ENCODE measurements around the gene GPBP1L1. TPM values are rescaled to one million over a fixed set of nuclear protein-coding genes. Genes with fewer than 3 reads are reported as not detected.
"Not testable (repeated sequence)": the region's sequence is repeated elsewhere in the genome, so short reads cannot be mapped to it uniquely, and the experiment has no call there.

GPBP1L1 gene
- total RNA-seq, 2 experiments from 2014 or later = 134 to 138 TPM

DNA sequence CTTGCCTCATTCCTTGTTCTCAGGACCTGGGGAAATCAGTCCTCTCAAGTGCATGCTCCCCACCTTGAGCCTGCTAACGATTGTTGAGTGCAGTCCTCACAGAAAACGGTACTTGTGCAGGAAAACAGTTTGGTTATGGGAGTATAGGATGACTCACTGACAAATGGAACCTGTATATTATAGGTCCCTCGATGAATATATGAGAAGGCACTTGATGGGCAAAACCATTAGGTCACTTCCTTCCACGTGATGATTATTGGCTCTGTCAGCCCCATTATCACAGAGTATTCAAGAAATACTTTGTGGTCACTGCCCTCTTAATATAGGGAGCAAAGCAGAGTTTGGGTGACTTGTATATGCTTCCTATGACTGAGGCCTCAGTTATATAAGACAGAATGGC lies 68.7 kb downstream of the GPBP1L1 start:
- H3K9me3 Mint-ChIP-seq = no peaks in the 10 kb centered on the region
- H3K27me3 Mint-ChIP-seq = no peaks in the 10 kb centered on the region
- POLR2A ChIA-PET = no interaction called here
- no peak for DNase-seq
- H3K4me1 Mint-ChIP-seq = no peaks in the 10 kb centered on the region
- ATAC-seq (ENCODE audit: low read depth) = no peak
- no peak overlapping the region for H3K4me3 Mint-ChIP-seq
- no peak overlapping the region for H3K27ac Mint-ChIP-seq
- peaks cover 33% of the 10 kb centered on the region for H3K36me3 Mint-ChIP-seq

DNA sequence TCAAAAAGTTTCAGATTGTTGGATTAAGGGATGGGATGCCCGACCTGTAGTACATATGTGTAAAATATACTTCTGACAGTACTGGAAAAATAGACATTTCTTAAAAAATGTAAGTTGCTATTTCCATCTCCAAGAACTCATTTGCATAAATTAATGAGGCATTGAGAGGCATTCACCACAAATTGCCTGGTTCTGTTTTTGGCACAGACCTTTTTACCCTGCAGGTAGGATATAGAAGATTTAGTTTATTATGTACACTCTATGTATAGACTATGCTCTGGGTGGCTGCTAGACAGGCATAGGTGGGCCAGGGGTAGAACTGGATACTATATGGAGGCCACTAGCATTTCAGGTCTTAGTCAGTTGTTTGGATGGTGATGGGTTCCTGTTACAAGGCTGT lies 70.4 kb downstream of the GPBP1L1 start:
- no peaks in the 10 kb centered on the region for H3K9me3 Mint-ChIP-seq
- peaks cover 39% of the 10 kb centered on the region for H3K36me3 Mint-ChIP-seq
- no peaks in the 10 kb centered on the region for H3K27me3 Mint-ChIP-seq
- no peak for DNase-seq
- POLR2A ChIA-PET = no interaction called here
- H3K4me1 Mint-ChIP-seq = no peaks in the 10 kb centered on the region
- H3K4me3 Mint-ChIP-seq = no peak overlapping the region
- no peak overlapping the region for H3K27ac Mint-ChIP-seq
- ATAC-seq (ENCODE audit: low read depth) = no peak

DNA sequence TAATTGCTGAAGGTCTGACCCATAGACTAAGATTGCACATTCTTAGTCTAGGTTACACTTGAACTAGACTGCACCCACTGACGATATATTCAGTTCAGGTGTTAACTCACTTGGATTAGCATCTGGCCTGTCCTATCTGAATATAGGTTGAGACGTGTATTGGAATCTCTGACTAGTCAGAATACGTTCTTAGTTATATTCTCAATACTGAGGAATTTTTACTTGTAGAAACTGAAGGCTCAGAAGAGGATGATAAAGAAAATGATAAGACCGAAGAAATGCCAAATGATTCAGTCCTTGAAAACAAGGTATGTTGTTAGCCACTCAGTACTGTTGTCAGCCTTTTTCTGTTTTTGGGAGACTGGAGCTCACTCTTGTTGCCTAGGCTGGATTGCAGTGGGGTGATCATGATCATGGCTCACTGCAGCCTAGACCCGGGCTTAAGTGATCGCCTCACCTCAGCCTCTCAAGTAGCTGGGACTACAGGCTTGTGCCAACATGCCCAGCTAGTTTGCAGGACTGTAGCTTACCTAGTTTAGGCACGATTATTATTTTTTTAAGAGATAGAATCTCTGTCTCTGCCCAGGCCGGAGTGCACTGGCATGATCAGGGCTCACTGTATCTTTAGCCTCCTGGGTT lies 73.3 kb downstream of the GPBP1L1 start:
- no peak for DNase-seq
- POLR2A ChIA-PET = no interaction called here
- Mint-ChIP-seq H3K4me3 (no peak overlapping the region), H3K36me3 (peaks cover 48% of the 10 kb centered on the region), H3K27ac (no peak overlapping the region), H3K4me1 (peaks cover 2% of the 10 kb centered on the region), H3K9me3 (no peaks in the 10 kb centered on the region), H3K27me3 (no peaks in the 10 kb centered on the region)
- no peak for ATAC-seq (ENCODE audit: low read depth)

DNA sequence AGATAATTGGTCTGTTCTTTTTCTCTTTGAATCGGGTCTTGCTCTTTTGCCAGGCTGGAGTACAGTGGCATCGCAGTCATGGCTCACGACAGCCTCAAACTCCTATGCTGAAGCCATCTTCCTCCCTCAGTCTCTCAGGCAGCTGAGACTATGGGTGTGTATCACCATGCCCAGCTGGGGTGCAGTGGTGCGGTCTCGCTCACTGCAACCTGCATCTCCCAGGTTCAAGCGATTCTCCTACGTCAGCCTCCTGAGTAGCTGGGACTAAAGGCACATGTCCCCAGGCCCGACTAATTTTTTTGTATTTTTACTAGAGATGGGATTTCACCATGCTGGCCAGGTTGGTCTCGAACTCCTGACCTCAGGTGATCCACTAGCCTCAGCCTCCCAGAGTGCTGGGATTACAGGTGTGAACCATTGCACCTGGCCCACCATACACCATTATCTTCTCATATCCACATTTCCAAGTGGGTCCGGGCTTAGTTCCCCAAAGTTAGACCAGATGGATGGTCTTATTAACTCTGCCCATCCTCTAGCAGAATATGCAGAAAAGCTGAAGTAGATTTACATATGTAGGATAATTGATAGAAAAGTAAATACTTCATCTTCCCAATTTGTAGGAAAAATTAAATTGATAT lies 75.6 kb downstream of the GPBP1L1 start:
- ATAC-seq (ENCODE audit: low read depth) (no peak), DNase-seq (no peak)
- POLR2A ChIA-PET = no interaction called here
- Mint-ChIP-seq H3K36me3 (peaks cover 44% of the 10 kb centered on the region), H3K27me3 (no peaks in the 10 kb centered on the region), H3K4me1 (peaks cover 13% of the 10 kb centered on the region), H3K27ac (no peak overlapping the region), H3K4me3 (no peak overlapping the region), H3K9me3 (no peaks in the 10 kb centered on the region)

DNA sequence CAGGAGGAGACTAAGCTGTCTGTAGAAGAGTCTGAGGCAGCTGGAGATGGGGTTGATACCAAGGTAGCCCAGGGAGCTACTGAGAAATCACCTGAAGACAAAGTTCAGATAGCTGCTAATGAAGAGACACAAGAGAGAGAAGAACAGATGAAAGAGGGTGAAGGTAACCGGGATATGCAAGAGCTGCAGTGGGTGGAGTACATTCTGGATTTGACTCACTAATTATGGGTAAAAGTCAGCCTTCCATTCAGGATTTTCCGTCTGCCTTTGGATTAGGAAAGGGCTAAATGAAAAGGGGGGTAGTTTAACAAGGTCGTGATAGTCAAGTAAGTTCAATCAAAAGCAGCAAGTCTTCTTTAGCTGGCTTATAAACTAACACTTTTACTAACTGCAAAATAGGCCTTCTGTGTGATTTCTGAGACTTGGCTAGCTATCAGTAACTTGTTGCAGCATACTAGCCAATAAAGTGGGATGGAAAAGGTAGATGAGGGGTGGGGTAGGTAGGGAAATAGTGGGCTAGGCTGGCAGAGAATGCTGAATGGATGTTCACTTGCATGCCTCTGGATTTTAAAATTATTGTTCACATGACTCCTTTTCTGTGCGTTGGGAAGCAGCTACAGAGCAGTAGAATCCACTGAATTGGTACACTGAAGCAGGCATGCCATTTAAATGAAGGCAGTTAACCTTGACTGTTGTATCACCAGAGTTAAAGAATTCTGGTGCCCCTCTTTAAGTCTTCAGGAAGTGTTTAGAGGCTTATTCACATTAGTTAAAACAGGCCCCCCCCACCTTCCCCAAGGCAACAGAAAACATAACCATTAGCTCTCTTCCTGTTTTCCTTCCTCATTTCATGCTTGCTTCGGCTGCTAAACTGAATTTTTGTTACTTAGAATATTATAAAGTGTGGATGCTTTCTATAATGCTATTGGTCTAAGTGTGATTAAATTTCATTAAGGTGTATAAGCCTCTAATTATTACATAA lies 77.9 kb downstream of the GPBP1L1 start:
- no peak for DNase-seq
- no peaks in the 10 kb centered on the region for H3K27me3 Mint-ChIP-seq
- no peaks in the 10 kb centered on the region for H3K9me3 Mint-ChIP-seq
- POLR2A ChIA-PET = interaction anchor here (0.5 kb wide), 1 partner anchor 713 kb away, joined by 3 read pairs; no protein-coding TSS in a partner anchor
- ATAC-seq (ENCODE audit: low read depth) = no peak
- peaks cover 39% of the 10 kb centered on the region for H3K36me3 Mint-ChIP-seq
- peaks cover 18% of the 10 kb centered on the region for H3K4me1 Mint-ChIP-seq
- H3K27ac Mint-ChIP-seq = peak overlapping the region; percentile 69
- H3K4me3 Mint-ChIP-seq = no peak overlapping the region

DNA sequence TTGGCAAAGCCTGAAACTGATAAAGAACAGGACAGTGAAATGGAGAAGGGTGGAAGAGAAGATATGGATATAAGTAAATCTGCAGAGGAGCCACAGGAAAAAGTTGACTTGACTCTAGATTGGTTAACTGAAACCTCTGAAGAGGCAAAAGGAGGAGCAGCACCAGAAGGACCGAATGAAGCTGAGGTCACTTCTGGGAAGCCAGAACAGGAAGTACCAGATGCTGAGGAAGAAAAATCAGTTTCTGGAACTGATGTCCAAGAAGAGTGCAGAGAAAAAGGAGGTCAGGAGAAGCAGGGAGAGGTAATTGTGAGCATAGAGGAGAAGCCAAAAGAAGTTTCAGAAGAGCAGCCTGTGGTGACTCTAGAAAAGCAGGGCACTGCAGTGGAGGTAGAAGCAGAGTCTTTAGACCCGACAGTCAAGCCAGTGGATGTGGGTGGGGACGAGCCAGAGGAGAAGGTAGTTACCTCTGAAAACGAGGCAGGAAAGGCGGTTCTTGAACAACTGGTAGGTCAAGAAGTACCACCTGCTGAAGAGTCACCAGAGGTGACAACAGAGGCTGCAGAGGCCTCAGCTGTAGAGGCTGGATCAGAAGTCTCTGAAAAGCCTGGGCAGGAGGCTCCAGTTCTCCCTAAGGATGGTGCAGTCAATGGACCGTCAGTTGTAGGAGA lies 78.8 kb downstream of the GPBP1L1 start:
- no peak overlapping the region for H3K4me3 Mint-ChIP-seq
- H3K4me1 Mint-ChIP-seq = peaks cover 18% of the 10 kb centered on the region
- H3K36me3 Mint-ChIP-seq = peaks cover 36% of the 10 kb centered on the region
- DNase-seq (no peak), ATAC-seq (ENCODE audit: low read depth) (no peak)
- peak overlapping the region; percentile 69 for H3K27ac Mint-ChIP-seq
- H3K27me3 Mint-ChIP-seq = no peaks in the 10 kb centered on the region
- no peaks in the 10 kb centered on the region for H3K9me3 Mint-ChIP-seq
- POLR2A ChIA-PET = interaction anchor here (0.5 kb wide), 1 partner anchor 714 kb away, joined by 3 read pairs; no protein-coding TSS in a partner anchor

DNA sequence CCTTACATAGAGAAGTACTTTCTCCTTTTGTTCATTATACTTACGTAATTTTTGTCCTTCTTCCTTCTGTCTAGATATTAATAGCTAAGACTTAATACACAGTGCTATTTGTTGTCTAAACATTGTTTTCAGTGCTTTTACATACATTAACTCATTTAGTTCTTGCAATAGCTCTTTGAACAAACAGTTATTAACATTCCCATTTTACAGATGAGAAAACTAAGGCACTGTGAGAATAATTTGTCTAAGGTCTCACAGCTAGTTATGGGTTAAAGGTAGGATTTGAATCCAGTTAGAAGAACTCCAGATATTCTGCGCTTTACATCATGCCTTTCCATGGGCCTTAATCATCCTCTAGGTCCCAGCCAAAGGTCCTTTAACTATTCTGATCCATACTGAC lies 82.1 kb downstream of the GPBP1L1 start:
- peaks cover 29% of the 10 kb centered on the region for H3K4me1 Mint-ChIP-seq
- peaks cover 26% of the 10 kb centered on the region for H3K36me3 Mint-ChIP-seq
- no peaks in the 10 kb centered on the region for H3K9me3 Mint-ChIP-seq
- H3K27me3 Mint-ChIP-seq = no peaks in the 10 kb centered on the region
- no peak overlapping the region for H3K4me3 Mint-ChIP-seq
- DNase-seq (no peak), ATAC-seq (ENCODE audit: low read depth) (no peak)
- POLR2A ChIA-PET = no interaction called here
- no peak overlapping the region for H3K27ac Mint-ChIP-seq

DNA sequence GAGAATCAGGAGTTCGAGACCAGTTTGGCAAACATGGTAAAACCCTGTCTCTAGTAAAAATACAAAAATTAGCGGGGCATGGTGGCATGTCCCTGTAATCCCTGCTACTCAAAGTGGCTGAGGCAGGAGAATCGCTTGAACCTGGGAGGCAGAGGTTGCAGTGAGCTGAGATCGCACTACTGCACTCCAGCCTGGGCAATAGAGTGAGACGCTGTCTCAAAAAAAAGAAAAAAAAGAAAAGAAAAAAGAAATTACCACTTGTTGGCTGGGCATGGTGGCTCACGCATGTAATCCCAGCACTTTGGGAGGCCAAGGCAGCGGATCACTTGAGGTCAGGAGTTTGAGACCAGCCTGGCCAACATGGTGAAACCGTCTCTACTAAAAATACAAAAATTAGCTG lies 89.6 kb downstream of the GPBP1L1 start:
- POLR2A ChIA-PET; H3K27ac Mint-ChIP-seq; H3K4me3 Mint-ChIP-seq; DNase-seq; H3K27me3 Mint-ChIP-seq; H3K9me3 Mint-ChIP-seq; ATAC-seq (ENCODE audit: low read depth): not testable (repeated sequence)
- H3K4me1 Mint-ChIP-seq = peaks cover 15% of the 10 kb centered on the region
- peaks cover 27% of the 10 kb centered on the region for H3K36me3 Mint-ChIP-seq

DNA sequence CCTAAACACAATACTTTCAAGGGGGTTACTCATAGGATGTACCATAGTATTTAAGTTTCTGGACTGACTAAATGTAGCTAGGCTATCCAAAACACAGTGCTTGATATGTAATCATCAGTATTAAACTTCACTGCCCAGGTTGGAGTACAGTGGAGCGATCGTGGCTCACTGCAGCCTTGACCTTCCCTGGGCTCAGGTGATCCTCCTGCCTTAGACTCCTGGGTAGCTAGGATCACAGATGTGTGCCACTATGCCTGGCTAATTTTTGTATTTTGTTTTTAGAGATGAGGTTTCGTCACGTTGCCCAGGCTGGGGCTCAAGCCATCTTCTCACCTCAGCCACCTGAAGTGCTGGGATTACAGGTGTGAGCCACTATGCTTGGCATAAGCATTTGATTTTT lies 91.9 kb downstream of the GPBP1L1 start:
- H3K27ac Mint-ChIP-seq = no peak overlapping the region
- ATAC-seq (ENCODE audit: low read depth) (no peak), DNase-seq (no peak)
- H3K4me3 Mint-ChIP-seq = no peak overlapping the region
- peaks cover 14% of the 10 kb centered on the region for H3K4me1 Mint-ChIP-seq
- H3K27me3 Mint-ChIP-seq = no peaks in the 10 kb centered on the region
- H3K9me3 Mint-ChIP-seq = no peaks in the 10 kb centered on the region
- POLR2A ChIA-PET = interaction anchor here (0.7 kb wide), 1 partner anchor 73 kb away, joined by 3 read pairs; no protein-coding TSS in a partner anchor
- peaks cover 29% of the 10 kb centered on the region for H3K36me3 Mint-ChIP-seq

DNA sequence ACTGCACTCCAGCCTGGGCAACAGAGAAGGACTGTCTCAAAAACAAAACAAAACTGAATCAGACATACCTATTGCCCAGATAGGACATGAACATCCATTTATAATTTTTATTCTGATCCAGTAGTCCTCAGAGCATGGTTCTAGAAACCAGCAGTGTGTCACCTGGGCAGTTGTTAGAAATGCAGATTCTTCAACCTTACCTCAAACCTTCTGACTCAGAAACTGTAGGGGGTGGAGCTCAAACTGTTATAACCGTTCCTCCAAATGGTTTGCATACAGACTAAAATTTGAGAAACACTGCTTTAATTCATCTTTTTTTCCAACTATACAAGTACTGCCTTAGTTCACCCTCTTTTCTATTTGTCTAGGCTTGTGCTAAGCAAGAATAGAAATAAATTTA lies 96.5 kb downstream of the GPBP1L1 start:
- H3K4me3 Mint-ChIP-seq = no peak overlapping the region
- no peak overlapping the region for H3K27ac Mint-ChIP-seq
- H3K27me3 Mint-ChIP-seq = no peaks in the 10 kb centered on the region
- H3K9me3 Mint-ChIP-seq = no peaks in the 10 kb centered on the region
- POLR2A ChIA-PET = interaction anchor here (0.5 to 0.8 kb wide), 3 partner anchors 8 to 662 kb away, joined by 3 to 4 read pairs (median 3); partner anchors contain the start of gene PRDX1
- peaks cover 17% of the 10 kb centered on the region for H3K36me3 Mint-ChIP-seq
- H3K4me1 Mint-ChIP-seq = peaks cover 27% of the 10 kb centered on the region
- DNase-seq = no peak
- no peak for ATAC-seq (ENCODE audit: low read depth)

DNA sequence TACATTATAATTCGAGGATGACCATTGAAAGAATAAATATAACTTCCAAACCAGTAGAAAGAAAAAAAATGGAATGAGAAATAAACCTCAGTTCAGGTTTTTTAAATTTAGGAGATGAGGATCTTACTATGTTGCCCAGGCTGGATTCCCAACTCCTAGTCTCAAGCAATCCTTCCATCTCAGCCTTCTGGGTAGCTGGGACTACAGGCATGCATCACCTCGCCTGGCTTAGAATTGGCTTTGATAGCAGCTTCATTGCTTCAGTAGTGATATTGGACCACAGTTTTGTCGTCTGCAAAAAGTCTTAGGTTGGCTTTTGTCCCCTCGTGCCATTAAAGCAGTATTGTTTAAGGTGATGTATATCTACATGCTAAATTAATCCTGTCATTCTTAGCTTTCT lies 99.6 kb downstream of the GPBP1L1 start:
- Mint-ChIP-seq H3K4me3 (peak overlapping the region; percentile 93), H3K4me1 (peaks cover 31% of the 10 kb centered on the region), H3K27ac (peak overlapping the region; percentile 78), H3K27me3 (no peaks in the 10 kb centered on the region), H3K9me3 (no peaks in the 10 kb centered on the region), H3K36me3 (peaks cover 9% of the 10 kb centered on the region)
- DNase-seq = no peak
- ATAC-seq (ENCODE audit: low read depth) = no peak
- POLR2A ChIA-PET = interaction anchor here (0.6 kb wide), 1 partner anchor 77 kb away, joined by 3 read pairs; no protein-coding TSS in a partner anchor

DNA sequence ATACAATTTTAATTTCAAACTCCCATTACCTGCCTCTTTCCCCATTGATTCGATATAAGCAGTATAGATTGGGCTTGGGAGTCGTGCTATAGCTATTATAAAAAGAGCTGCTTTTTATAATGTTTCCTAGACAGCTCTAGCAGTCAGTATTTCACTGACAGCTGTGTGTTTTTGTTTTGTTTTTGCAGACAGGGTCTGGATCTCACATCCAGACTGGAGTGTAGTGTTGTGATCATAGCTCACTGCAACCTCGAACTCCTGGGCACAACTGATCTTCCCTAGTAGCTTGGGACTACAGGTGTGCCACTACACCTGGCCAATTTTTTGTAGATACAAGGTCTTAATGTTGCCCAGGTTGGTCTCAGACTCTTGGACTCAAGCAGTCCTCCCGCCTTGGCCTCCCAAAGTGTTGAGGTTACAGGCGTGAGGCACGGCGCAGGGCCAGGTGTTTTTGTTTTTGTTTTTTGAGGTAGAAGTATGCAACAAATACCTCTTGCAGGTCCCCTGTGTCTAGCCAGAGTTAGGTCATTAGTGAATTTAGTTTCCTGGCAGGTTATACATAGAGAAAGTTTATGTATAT lies 100.7 kb downstream of the GPBP1L1 start:
- ATAC-seq (ENCODE audit: low read depth) = no peak
- Mint-ChIP-seq H3K4me1 (peaks cover 26% of the 10 kb centered on the region), H3K36me3 (peaks cover 7% of the 10 kb centered on the region), H3K4me3 (peak overlapping the region; percentile 93), H3K9me3 (no peaks in the 10 kb centered on the region), H3K27me3 (no peaks in the 10 kb centered on the region), H3K27ac (peak overlapping the region; percentile 86)
- POLR2A ChIA-PET = interaction anchor here (1.0 to 4.6 kb wide), 9 partner anchors 64 to 911 kb away, joined by 3 to 36 read pairs (median 5); partner anchors contain the start of genes ARMH1, CCDC163, GPBP1L1 and MMACHC
- no peak for DNase-seq
